Caco-2 (cell line): ENCODE data around the gene KMT5C. TPM values are rescaled to one million over a fixed set of nuclear protein-coding genes. Genes with fewer than 3 reads are reported as not detected.
A peak's percentile ranks its signal among the peaks of the same experiment; 100 is the strongest.

ENCODE experiments used
- BruUV-seq: library from RNA; stranded (reverse); fragments of 400-500 nt; replicated peaks from 2 replicates; lab custom pipeline; 2021; lab: Mats Ljungman, UMichigan
- CTCF ChIA-PET: fragments of 300-600 bp; sonication (Branson Sonifier 250); formaldehyde crosslinking; loops from one replicate; lab custom pipeline; 2022; ENCODE audit warnings: antibody characterized with exemption; lab: Charles Lee
- POLR2A ChIA-PET: fragments of 300-600 bp; sonication (Branson Sonifier 250); formaldehyde crosslinking; loops from one replicate; lab custom pipeline; 2022; ENCODE audit warnings: antibody characterized with exemption; lab: Charles Lee
- DNase-seq, 2 experiments: peaks; one replicate each; pipeline versions ENCODE4 v3.0.0 to v3.0.0-alpha.2; 2020 to 2022
- H3K27me3 ChIP-seq: replicated peaks from 2 replicates; pipeline ENCODE4 v1.6.0; 2011; ENCODE audit warnings: low read length; ENCODE audit not compliant: control insufficient read depth, insufficient read depth
- H3K36me3 ChIP-seq: 2 replicates; pipeline ENCODE4 v1.5.1; 2011; ENCODE audit warnings: low read length; ENCODE audit not compliant: control insufficient read depth, insufficient read depth
- H3K4me1 ChIP-seq: fragments of 250-450 bp; sonication (Bioruptor Pico); 2 replicates; pipeline ENCODE4 v1.5.1; 2020; ENCODE audit warnings: mild to moderate bottlenecking
- H3K4me3 ChIP-seq: 2 replicates; pipeline ENCODE4 v1.5.1; 2011; ENCODE audit warnings: low read depth, mild to moderate bottlenecking, control low read depth, low read length
- H3K9me3 ChIP-seq: fragments of 250-450 bp; sonication (Bioruptor Pico); 2 replicates; pipeline ENCODE4 v1.5.1; 2020; ENCODE audit warnings: mild to moderate bottlenecking, moderate library complexity
- H3K27ac Mint-ChIP-seq: one replicate; pipeline ENCODE4 v1.8.0; 2022; ENCODE audit warnings: mixed read lengths; ENCODE audit not compliant: unreplicated experiment
- H3K27me3 Mint-ChIP-seq: one replicate; pipeline ENCODE4 v1.8.0; 2022; ENCODE audit warnings: mixed read lengths; ENCODE audit not compliant: insufficient read depth, unreplicated experiment
- H3K36me3 Mint-ChIP-seq: one replicate; pipeline ENCODE4 v1.8.0; 2022; ENCODE audit warnings: mild to moderate bottlenecking, mixed read lengths; ENCODE audit not compliant: insufficient read depth, unreplicated experiment
- H3K4me1 Mint-ChIP-seq: one replicate; pipeline ENCODE4 v1.8.0; 2022; ENCODE audit warnings: low read depth, mixed read lengths; ENCODE audit not compliant: unreplicated experiment
- H3K4me3 Mint-ChIP-seq: one replicate; pipeline ENCODE4 v1.8.0; 2022; ENCODE audit warnings: mild to moderate bottlenecking, moderate library complexity, mixed read lengths; ENCODE audit not compliant: unreplicated experiment
- H3K9me3 Mint-ChIP-seq: one replicate; pipeline ENCODE4 v1.8.0; 2022; ENCODE audit warnings: mixed read lengths; ENCODE audit not compliant: unreplicated experiment
- intact Hi-C: fragments of 100-400 bp; cut with micrococcal nuclease; formaldehyde crosslinking; loops from one replicate; pipeline ENCODE4 v1.10.0; 2022; ENCODE audit not compliant: unreplicated experiment
- total RNA-seq: library from RNA; stranded (reverse); gene quantifications from 2 replicates; pipeline ENCODE4 v1.2.3, GENCODE V29; 2022
- TF ChIP-seq, protein P1 (sequence below), 2 experiments: fragments of 200-600 bp in 1 of 2; IDR thresholded peaks; 1 replicate in 1 of 2; 2 replicates in 1 of 2; pipeline versions ENCODE4 v1.5.1 to v1.8.0; 2011 to 2022; ENCODE audit warnings: antibody characterized with exemption in 1 of 2, control low read depth in 1 of 2, inconsistent platforms in 1 of 2, low read depth in 1 of 2, low read length in 1 of 2, mild to moderate bottlenecking in 1 of 2, moderate library complexity in 1 of 2; ENCODE audit not compliant: insufficient read depth in 1 of 2, severe bottlenecking in 1 of 2, unreplicated experiment in 1 of 2

Gene KMT5C
- total RNA-seq, 1 experiment from 2014 or later, result 26.3 TPM

DNA sequence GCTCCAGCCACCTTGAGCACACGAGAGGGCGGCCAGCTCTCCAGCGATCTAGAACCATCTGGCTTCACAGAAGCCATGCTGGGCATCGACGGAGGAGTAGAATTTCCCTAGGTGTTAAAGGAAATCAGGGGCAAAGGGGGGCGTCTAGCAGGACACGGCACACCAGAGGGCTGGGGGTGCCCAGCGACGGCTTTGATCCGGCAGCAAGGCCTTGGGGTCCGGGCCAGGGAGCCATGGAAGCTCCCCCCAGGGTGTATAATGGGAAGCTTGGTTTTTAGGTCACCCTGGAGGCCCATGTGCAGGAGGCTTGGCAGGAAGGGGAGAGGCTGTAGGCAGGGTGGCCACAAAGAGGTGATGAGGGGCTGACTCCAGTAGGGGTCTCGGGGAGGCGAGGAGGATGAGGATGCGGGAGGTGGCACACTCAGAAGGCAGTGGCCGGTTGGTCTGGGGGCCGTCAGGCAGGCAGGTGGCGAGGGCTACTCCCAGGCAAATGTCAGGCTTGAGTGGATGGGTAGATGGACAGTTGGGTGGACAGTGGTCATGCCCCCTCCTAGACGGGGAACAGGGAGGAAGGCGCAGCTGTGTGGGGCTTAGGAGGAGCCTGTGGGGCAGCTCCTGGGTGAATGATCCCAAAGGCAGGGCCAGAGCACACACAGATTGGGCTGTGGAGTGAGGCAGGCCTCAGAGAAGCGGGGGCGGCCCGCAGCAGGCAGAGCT lies 5.6 kb downstream of the KMT5C start:
- TF ChIP-seq, protein P1, sequence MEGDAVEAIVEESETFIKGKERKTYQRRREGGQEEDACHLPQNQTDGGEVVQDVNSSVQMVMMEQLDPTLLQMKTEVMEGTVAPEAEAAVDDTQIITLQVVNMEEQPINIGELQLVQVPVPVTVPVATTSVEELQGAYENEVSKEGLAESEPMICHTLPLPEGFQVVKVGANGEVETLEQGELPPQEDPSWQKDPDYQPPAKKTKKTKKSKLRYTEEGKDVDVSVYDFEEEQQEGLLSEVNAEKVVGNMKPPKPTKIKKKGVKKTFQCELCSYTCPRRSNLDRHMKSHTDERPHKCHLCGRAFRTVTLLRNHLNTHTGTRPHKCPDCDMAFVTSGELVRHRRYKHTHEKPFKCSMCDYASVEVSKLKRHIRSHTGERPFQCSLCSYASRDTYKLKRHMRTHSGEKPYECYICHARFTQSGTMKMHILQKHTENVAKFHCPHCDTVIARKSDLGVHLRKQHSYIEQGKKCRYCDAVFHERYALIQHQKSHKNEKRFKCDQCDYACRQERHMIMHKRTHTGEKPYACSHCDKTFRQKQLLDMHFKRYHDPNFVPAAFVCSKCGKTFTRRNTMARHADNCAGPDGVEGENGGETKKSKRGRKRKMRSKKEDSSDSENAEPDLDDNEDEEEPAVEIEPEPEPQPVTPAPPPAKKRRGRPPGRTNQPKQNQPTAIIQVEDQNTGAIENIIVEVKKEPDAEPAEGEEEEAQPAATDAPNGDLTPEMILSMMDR (IDR thresholded peaks at IDR 0.05; ENCODE audit: insufficient read depth in 1 of 2, low read depth in 1 of 2, low read length in 1 of 2, severe bottlenecking in 1 of 2, unreplicated experiment in 1 of 2), result no peak

DNA sequence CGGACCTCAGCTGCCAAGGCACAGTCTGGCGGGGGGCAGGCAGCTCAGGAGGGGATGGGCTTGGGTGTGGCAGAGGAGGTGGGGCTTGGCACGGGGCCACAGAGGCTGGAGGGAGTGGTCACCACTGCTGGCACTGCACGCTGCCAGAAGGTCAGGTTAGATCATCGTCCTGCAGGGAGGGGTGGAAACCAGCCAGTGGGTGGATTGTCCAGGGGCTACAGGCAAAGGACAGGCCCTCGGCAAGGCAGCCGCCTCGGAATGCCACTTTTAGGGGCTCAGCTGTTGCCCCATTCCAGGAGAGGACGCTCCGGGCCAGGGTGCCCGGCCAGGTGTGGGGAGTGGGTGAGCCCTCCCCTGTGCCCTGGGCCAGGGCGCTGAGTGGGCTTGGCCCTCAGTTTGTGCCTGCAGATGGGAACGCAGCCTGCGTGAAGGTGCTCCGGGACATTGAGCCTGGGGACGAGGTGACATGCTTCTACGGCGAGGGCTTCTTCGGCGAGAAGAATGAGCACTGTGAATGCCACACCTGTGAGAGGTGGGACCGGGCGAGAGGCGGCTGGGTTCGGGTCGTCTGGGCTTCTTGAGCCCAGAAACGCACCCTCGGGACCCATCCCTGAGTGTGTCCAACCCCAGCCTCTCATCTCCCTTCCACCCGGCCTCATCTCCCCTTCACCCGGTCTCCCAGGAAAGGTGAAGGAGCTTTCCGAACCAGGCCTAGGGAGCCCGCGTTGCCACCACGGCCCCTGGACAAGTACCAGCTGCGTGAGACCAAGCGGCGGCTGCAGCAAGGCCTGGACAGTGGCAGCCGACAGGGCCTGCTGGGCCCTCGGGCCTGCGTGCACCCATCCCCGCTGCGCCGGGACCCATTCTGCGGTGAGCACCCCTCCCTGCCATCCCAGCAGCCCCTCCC lies 6.4 kb downstream of the KMT5C start:
- TF ChIP-seq, protein P1 (IDR thresholded peaks at IDR 0.05; ENCODE audit: insufficient read depth in 1 of 2, low read depth in 1 of 2, low read length in 1 of 2, severe bottlenecking in 1 of 2, unreplicated experiment in 1 of 2), result no peak
- peaks cover 20% of the 10 kb centered on the region for H3K36me3 Mint-ChIP-seq
- peak in 1 of 2 experiments; percentile 33 for DNase-seq
- no peaks in the 10 kb centered on the region for H3K9me3 Mint-ChIP-seq
- no peak overlapping the region for H3K4me3 Mint-ChIP-seq
- H3K27ac Mint-ChIP-seq, result no peak overlapping the region
- peaks cover 5% of the 10 kb centered on the region; the same call in 1 of the 2 replicates for H3K4me1 ChIP-seq
- H3K4me3 ChIP-seq, result no peak overlapping the region
- ChIA-PET CTCF (no interaction called here), POLR2A (no interaction called here)
- H3K27me3 Mint-ChIP-seq, result no peaks in the 10 kb centered on the region
- intact Hi-C loops, result no loop called here
- no peaks in the 10 kb centered on the region for H3K27me3 ChIP-seq
- H3K9me3 ChIP-seq, result no peaks in the 10 kb centered on the region
- H3K36me3 ChIP-seq, result peaks cover 3% of the 10 kb centered on the region; the same call in 1 of the 2 replicates
- H3K4me1 Mint-ChIP-seq, result peaks cover 6% of the 10 kb centered on the region
- no TSS peak for BruUV-seq

More for the DNA sequence above, 5.6 kb downstream of the KMT5C start:
- peaks cover 9% of the 10 kb centered on the region; the same call in 1 of the 2 replicates for H3K4me1 ChIP-seq
- no peaks in the 10 kb centered on the region for H3K27me3 ChIP-seq
- Mint-ChIP-seq H3K4me1 (peaks cover 7% of the 10 kb centered on the region), H3K36me3 (peaks cover 23% of the 10 kb centered on the region), H3K27me3 (no peaks in the 10 kb centered on the region), H3K27ac (no peak overlapping the region), H3K4me3 (no peak overlapping the region), H3K9me3 (no peaks in the 10 kb centered on the region)
- no peaks in the 10 kb centered on the region for H3K9me3 ChIP-seq
- intact Hi-C loops, result no loop called here
- ChIA-PET POLR2A (no interaction called here), CTCF (no interaction called here)
- no TSS peak for BruUV-seq
- H3K4me3 ChIP-seq, result no peak overlapping the region
- peak in 1 of 2 experiments; percentile 31 for DNase-seq
- peaks cover 3% of the 10 kb centered on the region; the same call in 1 of the 2 replicates for H3K36me3 ChIP-seq
